ENCODE results near the gene CDC42EP5.

Gene CDC42EP5

GRCh38 chr19:54444737-54445136, 28.4 kb downstream of the CDC42EP5 start:
- no peak for DNase-seq

- DNase-seq: no peak
Observed at GRCh38 chr19:54440641-54441040, 32.5 kb downstream of the CDC42EP5 start.

GRCh38 chr19:54439174-54439851, 33.8 kb downstream of the CDC42EP5 start:
- DNase-seq: no peak

- no peak for DNase-seq
Observed at GRCh38 chr19:54436628-54437252, 36.4 kb downstream of the CDC42EP5 start.

GRCh38 chr19:54436031-54436523, 37.0 kb downstream of the CDC42EP5 start:
- DNase-seq: no peak

GRCh38 chr19:54435551-54436016, 37.5 kb downstream of the CDC42EP5 start:
- no peak for DNase-seq

- DNase-seq: no peak
Observed at GRCh38 chr19:54434873-54435214, 38.3 kb downstream of the CDC42EP5 start.

- DNase-seq: no peak
Observed at GRCh38 chr19:54434112-54434872, 38.8 kb downstream of the CDC42EP5 start.

- DNase-seq: no peak
Observed at GRCh38 chr19:54433697-54434096, 39.4 kb downstream of the CDC42EP5 start.

- no peak for DNase-seq
Observed at GRCh38 chr19:54432144-54432738, 40.9 kb downstream of the CDC42EP5 start.

GRCh38 chr19:54431255-54431838, 41.7 kb downstream of the CDC42EP5 start:
- DNase-seq: no peak

GRCh38 chr19:54430306-54431254, 42.5 kb downstream of the CDC42EP5 start:
- DNase-seq: peak; percentile 29 to 49

- no peak for DNase-seq
Observed at GRCh38 chr19:54429545-54430227, 43.4 kb downstream of the CDC42EP5 start.

GRCh38 chr19:54429176-54429495, 44.0 kb downstream of the CDC42EP5 start:
- DNase-seq: no peak

- DNase-seq: no peak
Observed at GRCh38 chr19:54428323-54429175, 44.5 kb downstream of the CDC42EP5 start.

- no peak for DNase-seq
Observed at GRCh38 chr19:54427586-54427985, 45.5 kb downstream of the CDC42EP5 start.

- no peak for DNase-seq
Observed at GRCh38 chr19:54426291-54426931, 46.7 kb downstream of the CDC42EP5 start.

- no peak for DNase-seq
Observed at GRCh38 chr19:54425382-54425723, 47.7 kb downstream of the CDC42EP5 start.

GRCh38 chr19:54424660-54425381, 48.3 kb downstream of the CDC42EP5 start:
- no peak for DNase-seq

All from CD4-positive, alpha-beta T cell treated with Interferon alpha-2 for 1 hour (primary cell).